ENCODE results near the gene EXO1. TPM values are rescaled to one million over a fixed set of nuclear protein-coding genes. Genes with fewer than 3 reads are reported as not detected.

The EXO1 gene
- total and polyA plus RNA-seq, 9 of the 15 experiments (the other 6 are each of a cell fraction or from before 2014, with no cell fraction given) = 36.0 to 125 (median 83.9) TPM

DNA sequence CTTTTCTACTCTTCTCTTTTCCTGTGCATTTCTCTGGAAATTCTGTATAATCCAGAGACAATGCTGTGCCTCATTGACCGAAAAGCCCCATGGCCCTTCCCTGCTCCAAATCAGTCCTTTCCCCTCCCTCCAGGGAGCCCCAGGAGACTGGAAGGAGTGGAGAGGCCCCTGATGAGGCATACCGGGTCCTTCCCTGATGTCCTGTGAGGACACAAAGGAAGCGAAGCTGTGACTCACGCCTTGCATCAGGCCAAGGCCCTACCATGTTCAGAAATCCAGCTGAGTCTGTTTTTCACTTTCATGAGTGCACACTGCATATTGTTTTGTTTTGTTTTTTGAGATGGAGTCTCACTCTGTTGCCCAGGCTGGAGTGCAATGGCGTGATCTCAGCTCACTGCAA, 70.9 kb downstream of the EXO1 start:
- in situ Hi-C loops (cut with MboI) = no loop called here
- H3K27ac ChIP-seq (ENCODE audit: extremely low read depth, low read depth, low read length) = no peak overlapping the region
- H3K4me1 ChIP-seq (replicated peaks in 1 of 2; ENCODE audit: control insufficient read depth in 2 of 2, insufficient read depth in 2 of 2, low read length in 2 of 2) = peaks cover 0 to 3% of the 10 kb centered on the region in 2 experiments; a peak in 2 of 5 replicates
- BruUV-seq (replicated peaks) = no TSS peak
- H4K20me1 ChIP-seq (replicated peaks; ENCODE audit: control insufficient read depth, insufficient read depth, low read length) = no peaks in the 10 kb centered on the region
- ChIA-PET CTCF (ENCODE audit: low intra/inter-chr PET ratio) (no interaction called here), POLR2A (interaction anchor here (1.6 kb wide), 1 partner anchor 10 kb away, joined by 5 read pairs; no protein-coding TSS in a partner anchor)
- peaks cover 15 to 17% of the 10 kb centered on the region in 2 experiments; a peak in 4 of 5 replicates for H3K27me3 ChIP-seq (ENCODE audit: control insufficient read depth in 2 of 2, insufficient read depth in 2 of 2, low read length in 2 of 2)
- TF ChIP-seq, protein P1, sequence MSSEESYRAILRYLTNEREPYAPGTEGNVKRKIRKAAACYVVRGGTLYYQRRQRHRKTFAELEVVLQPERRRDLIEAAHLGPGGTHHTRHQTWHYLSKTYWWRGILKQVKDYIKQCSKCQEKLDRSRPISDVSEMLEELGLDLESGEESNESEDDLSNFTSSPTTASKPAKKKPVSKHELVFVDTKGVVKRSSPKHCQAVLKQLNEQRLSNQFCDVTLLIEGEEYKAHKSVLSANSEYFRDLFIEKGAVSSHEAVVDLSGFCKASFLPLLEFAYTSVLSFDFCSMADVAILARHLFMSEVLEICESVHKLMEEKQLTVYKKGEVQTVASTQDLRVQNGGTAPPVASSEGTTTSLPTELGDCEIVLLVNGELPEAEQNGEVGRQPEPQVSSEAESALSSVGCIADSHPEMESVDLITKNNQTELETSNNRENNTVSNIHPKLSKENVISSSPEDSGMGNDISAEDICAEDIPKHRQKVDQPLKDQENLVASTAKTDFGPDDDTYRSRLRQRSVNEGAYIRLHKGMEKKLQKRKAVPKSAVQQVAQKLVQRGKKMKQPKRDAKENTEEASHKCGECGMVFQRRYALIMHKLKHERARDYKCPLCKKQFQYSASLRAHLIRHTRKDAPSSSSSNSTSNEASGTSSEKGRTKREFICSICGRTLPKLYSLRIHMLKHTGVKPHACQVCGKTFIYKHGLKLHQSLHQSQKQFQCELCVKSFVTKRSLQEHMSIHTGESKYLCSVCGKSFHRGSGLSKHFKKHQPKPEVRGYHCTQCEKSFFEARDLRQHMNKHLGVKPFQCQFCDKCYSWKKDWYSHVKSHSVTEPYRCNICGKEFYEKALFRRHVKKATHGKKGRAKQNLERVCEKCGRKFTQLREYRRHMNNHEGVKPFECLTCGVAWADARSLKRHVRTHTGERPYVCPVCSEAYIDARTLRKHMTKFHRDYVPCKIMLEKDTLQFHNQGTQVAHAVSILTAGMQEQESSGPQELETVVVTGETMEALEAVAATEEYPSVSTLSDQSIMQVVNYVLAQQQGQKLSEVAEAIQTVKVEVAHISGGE (CRISPR knock-in tag; IDR thresholded peaks at IDR 0.05) = no peak
- TF ChIP-seq POLR2B (IDR thresholded peaks at IDR 0.05; ENCODE audit: low read depth, partially characterized antibody) = no peak
- no peak for TF ChIP-seq RBM25 (IDR thresholded peaks at IDR 0.05; ENCODE audit: low read depth, low read length, severe bottlenecking)
- TF ChIP-seq, protein P2, sequence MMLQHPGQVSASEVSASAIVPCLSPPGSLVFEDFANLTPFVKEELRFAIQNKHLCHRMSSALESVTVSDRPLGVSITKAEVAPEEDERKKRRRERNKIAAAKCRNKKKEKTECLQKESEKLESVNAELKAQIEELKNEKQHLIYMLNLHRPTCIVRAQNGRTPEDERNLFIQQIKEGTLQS (IDR thresholded peaks at IDR 0.05) = peak; percentile 48
- TF ChIP-seq, protein P2 (CRISPR knock-in tag; conservative IDR thresholded peaks at IDR 0.05) = no peak
- TF ChIP-seq TBP (optimal IDR thresholded peaks at IDR 0.05; ENCODE audit: low read depth, low read length) = no peak
- TF ChIP-seq CEBPG (CRISPR knock-in tag; IDR thresholded peaks at IDR 0.05) = peak; percentile 48; the same call in 1 of the 2 replicates
- TF ChIP-seq CEBPG (tag; conservative IDR thresholded peaks at IDR 0.05 in 1 of 2, IDR thresholded peaks at IDR 0.05 in 1 of 2) = peak in 1 of 2 experiments; percentile 43; a peak in 1 of 4 replicates
- TF ChIP-seq ZZZ3 (IDR thresholded peaks at IDR 0.05) = no peak
- TF ChIP-seq ZNF121 (CRISPR knock-in tag; conservative IDR thresholded peaks at IDR 0.05) = 0 out of 2 replicates have a peak, but pooled peaks have one; percentile 22
- TF ChIP-seq, protein P3, sequence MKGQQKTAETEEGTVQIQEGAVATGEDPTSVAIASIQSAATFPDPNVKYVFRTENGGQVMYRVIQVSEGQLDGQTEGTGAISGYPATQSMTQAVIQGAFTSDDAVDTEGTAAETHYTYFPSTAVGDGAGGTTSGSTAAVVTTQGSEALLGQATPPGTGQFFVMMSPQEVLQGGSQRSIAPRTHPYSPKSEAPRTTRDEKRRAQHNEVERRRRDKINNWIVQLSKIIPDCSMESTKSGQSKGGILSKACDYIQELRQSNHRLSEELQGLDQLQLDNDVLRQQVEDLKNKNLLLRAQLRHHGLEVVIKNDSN (CRISPR knock-in tag; IDR thresholded peaks at IDR 0.05) = 0 out of 2 replicates have a peak, but pooled peaks have one; percentile 10
- no peak for TF ChIP-seq TCFL5 (CRISPR knock-in tag; conservative IDR thresholded peaks at IDR 0.05)
- TF ChIP-seq, protein P4, sequence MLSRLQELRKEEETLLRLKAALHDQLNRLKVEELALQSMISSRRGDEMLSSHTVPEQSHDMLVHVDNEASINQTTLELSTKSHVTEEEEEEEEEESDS (CRISPR knock-in tag; IDR thresholded peaks at IDR 0.05) = no peak
- no peak for TF ChIP-seq ZNF695 (CRISPR knock-in tag; IDR thresholded peaks at IDR 0.05)
- TF ChIP-seq FOSL1 (tag; conservative IDR thresholded peaks at IDR 0.05) = peak; percentile 28; the same call in 1 of the 2 replicates
- TF ChIP-seq GATAD2A (IDR thresholded peaks at IDR 0.05) = no peak
- H3K4me2 ChIP-seq (ENCODE audit: insufficient read depth, low read length) = no peak overlapping the region
- no peaks in the 10 kb centered on the region for H3K9me1 ChIP-seq (ENCODE audit: control insufficient read depth, insufficient read depth, low read length)
- no peaks in the 10 kb centered on the region for H3K36me3 ChIP-seq (ENCODE audit: control insufficient read depth, insufficient read depth, low read length)
- FAIRE-seq (no peak), ATAC-seq (peak; percentile 60), DNase-seq (ENCODE audit: extremely low read depth in 1 of 4, low spot score in 3 of 4) (no peak)
- no peak overlapping the region for H3K4me3 ChIP-seq
- intact Hi-C loops (cut with micrococcal nuclease) = no loop called here
- peak overlapping the region in 1 of 2 experiments; percentile 41; a peak in 1 of 4 replicates for H3K9ac ChIP-seq (ENCODE audit: insufficient read depth in 1 of 2, low read depth in 2 of 2, low read length in 2 of 2)
- WGBS (ENCODE audit: insufficient coverage, low coverage, missing lambda C conversion rate) = 13% methylated on average over 5 of the region's 5 CpGs
- no peak overlapping the region for H2AFZ ChIP-seq (ENCODE audit: low read depth, low read length)
- no peaks in the 10 kb centered on the region for H3K9me3 ChIP-seq (replicated peaks; ENCODE audit: control insufficient read depth, insufficient read depth, low read depth, low read length)
- no peaks in the 10 kb centered on the region for H3K79me2 ChIP-seq (ENCODE audit: control insufficient read depth, insufficient read depth, low read length)
